Suprapubic skin (tissue), 4 donors: ENCODE results near the gene SAMD13. TPM values are rescaled to one million over a fixed set of nuclear protein-coding genes. Genes with fewer than 3 reads are reported as not detected.

Experiments
- DNase-seq, 2 donors: peaks; one replicate each; pipeline ENCODE4 v3.0.0-alpha.2; 2019; ENCODE audit warnings: low spot score in 2 of 2
- H3K27ac ChIP-seq: fragments of 200-600 bp; sonication (generic); one replicate; pipeline ENCODE4 v1.5.1; 2019
- H3K27me3 ChIP-seq: fragments of 200-600 bp; sonication (generic); one replicate; pipeline ENCODE4 v1.5.1; 2019
- H3K36me3 ChIP-seq: fragments of 200-600 bp; sonication (generic); one replicate; pipeline ENCODE4 v1.5.1; 2019
- H3K4me1 ChIP-seq: fragments of 200-600 bp; sonication (generic); one replicate; pipeline ENCODE4 v1.5.1; 2019
- H3K4me3 ChIP-seq: fragments of 200-600 bp; sonication (generic); one replicate; pipeline ENCODE4 v1.5.1; 2019; ENCODE audit warnings: mild to moderate bottlenecking
- H3K9me3 ChIP-seq: fragments of 200-600 bp; sonication (generic); one replicate; pipeline ENCODE4 v1.5.1; 2019
- EP300 ChIP-seq: sonication (generic); formaldehyde crosslinking; IDR thresholded peaks from one replicate; pipeline ENCODE4 v1.6.1; 2017; ENCODE audit warnings: antibody characterized with exemption
- POLR2A ChIP-seq, 2 donors: fragments of 450-650 bp; IDR thresholded peaks; one replicate each; pipeline ENCODE4 v1.6.1; 2017; ENCODE audit warnings: antibody characterized with exemption in 2 of 2, mild to moderate bottlenecking in 2 of 2, moderate library complexity in 2 of 2
- POLR2AphosphoS5 ChIP-seq, 3 donors: sonication (generic); formaldehyde crosslinking; IDR thresholded peaks; one replicate each; pipeline ENCODE4 v1.6.1; 2017; ENCODE audit warnings: antibody characterized with exemption in 3 of 3
- WGBS: methylation state at CpG from one replicate; pipeline ENCODE4 v1.1.5; 2018; 5-methylcytosine and 5-hydroxymethylcytosine counted together
- total RNA-seq, 4 donors: library from RNA; depleted of rRNA; stranded (reverse); fragments of >200 nt; gene quantifications; one replicate each; pipeline ENCODE4 v1.1.0, GENCODE V29; 2016
- TF ChIP-seq, protein P1 (sequence below), 2 donors: fragments of 200-600 bp in 1 of 2; fragments of 450-650 bp in 1 of 2; sonication (generic) in 1 of 2; IDR thresholded peaks; one replicate each; pipeline ENCODE4 v1.5.1; 2016 to 2019; ENCODE audit warnings: antibody characterized with exemption in 2 of 2, mild to moderate bottlenecking in 1 of 2, moderate library complexity in 1 of 2

Gene SAMD13
- total RNA-seq, 4 donors from 2014 or later = 0.89 to 2.9 (median 1.5) TPM

DNA sequence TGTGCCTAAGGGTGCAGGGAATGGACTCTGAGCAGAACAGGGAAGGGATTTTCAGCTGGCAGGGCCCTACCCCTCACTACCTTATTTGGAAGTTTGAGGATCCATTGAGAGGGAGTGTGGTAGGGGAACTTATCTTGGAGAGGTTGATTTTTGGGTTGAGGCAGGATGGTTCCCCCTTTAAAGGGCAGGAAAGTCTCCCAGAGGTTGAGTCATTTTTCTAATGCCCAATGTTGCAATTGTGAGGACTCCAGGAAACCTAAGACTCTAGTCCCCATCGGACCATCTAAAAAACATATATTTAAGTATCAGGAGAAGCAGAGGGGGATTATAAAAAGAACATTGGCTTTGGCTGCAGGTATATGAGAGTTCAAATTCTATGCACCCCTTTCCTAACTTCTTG is 47.3 kb downstream of the SAMD13 start:
- no peak for TF ChIP-seq POLR2AphosphoS5 (IDR thresholded peaks at IDR 0.05)
- TF ChIP-seq, protein P1, sequence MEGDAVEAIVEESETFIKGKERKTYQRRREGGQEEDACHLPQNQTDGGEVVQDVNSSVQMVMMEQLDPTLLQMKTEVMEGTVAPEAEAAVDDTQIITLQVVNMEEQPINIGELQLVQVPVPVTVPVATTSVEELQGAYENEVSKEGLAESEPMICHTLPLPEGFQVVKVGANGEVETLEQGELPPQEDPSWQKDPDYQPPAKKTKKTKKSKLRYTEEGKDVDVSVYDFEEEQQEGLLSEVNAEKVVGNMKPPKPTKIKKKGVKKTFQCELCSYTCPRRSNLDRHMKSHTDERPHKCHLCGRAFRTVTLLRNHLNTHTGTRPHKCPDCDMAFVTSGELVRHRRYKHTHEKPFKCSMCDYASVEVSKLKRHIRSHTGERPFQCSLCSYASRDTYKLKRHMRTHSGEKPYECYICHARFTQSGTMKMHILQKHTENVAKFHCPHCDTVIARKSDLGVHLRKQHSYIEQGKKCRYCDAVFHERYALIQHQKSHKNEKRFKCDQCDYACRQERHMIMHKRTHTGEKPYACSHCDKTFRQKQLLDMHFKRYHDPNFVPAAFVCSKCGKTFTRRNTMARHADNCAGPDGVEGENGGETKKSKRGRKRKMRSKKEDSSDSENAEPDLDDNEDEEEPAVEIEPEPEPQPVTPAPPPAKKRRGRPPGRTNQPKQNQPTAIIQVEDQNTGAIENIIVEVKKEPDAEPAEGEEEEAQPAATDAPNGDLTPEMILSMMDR (IDR thresholded peaks at IDR 0.05) = no peak
- TF ChIP-seq EP300 = no peak
- no peak for DNase-seq
- no peak overlapping the region for H3K27ac ChIP-seq
- no peaks in the 10 kb centered on the region for H3K9me3 ChIP-seq
- H3K4me3 ChIP-seq = no peak overlapping the region
- 85% methylated on average over 1 of the region's 1 CpG for WGBS
- H3K36me3 ChIP-seq = no peaks in the 10 kb centered on the region
- peaks cover 6% of the 10 kb centered on the region for H3K4me1 ChIP-seq
- H3K27me3 ChIP-seq = no peaks in the 10 kb centered on the region

DNA sequence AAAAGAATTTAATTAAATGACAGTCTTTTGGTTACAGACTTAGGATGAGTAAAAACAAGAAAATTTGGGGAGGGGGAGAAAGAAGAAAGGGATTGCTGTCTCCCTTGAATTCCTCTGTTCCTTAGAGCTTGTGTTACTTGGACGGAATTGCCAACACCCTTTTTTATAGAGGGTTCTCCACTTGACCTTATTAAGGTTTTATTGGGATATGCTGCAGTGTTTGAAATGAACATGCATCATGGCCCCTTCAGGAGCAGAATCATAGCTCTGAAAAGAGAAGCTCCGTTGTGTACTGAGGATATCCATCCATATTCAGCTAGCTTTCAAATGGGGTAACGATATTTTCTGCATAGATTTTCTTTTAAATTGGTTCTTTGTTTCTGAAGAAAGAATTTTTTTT is 48.6 kb downstream of the SAMD13 start:
- TF ChIP-seq EP300 (no peak), POLR2AphosphoS5 (IDR thresholded peaks at IDR 0.05) (no peak), POLR2A (IDR thresholded peaks at IDR 0.05) (no peak)
- TF ChIP-seq, protein P1 (IDR thresholded peaks at IDR 0.05) = no peak
- WGBS = 62% methylated on average over 3 of the region's 3 CpGs
- DNase-seq = no peak
- no peak overlapping the region for H3K4me3 ChIP-seq
- H3K27ac ChIP-seq = no peak overlapping the region
- no peaks in the 10 kb centered on the region for H3K9me3 ChIP-seq
- no peaks in the 10 kb centered on the region for H3K27me3 ChIP-seq
- H3K36me3 ChIP-seq = no peaks in the 10 kb centered on the region
- H3K4me1 ChIP-seq = peaks cover 10% of the 10 kb centered on the region

DNA sequence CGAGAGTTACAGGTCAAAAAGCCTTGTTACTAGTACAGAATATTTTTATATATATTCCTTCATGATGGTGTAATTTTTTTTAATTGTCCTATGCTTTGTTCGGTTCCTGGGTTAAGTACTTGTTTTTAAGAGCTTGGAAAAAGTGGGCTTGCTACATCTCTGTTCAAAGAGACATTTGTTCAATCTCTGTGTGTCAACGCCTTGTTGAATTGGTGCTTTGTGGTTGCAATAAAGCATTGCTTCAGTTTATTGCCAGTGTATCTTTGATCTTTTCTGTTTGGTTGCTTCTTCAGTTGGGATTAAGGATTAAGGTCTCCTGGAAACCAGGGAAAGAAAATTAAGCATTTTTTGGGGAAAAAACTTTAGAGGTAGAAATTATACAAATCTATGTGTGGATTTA is 49.0 kb downstream of the SAMD13 start:
- no peaks in the 10 kb centered on the region for H3K36me3 ChIP-seq
- H3K27ac ChIP-seq = no peak overlapping the region
- H3K27me3 ChIP-seq = no peaks in the 10 kb centered on the region
- no peaks in the 10 kb centered on the region for H3K9me3 ChIP-seq
- no peak overlapping the region for H3K4me3 ChIP-seq
- DNase-seq = no peak
- TF ChIP-seq, protein P1 (IDR thresholded peaks at IDR 0.05) = no peak
- TF ChIP-seq POLR2AphosphoS5 (IDR thresholded peaks at IDR 0.05) (no peak), POLR2A (IDR thresholded peaks at IDR 0.05) (no peak), EP300 (no peak)
- H3K4me1 ChIP-seq = peaks cover 10% of the 10 kb centered on the region
- WGBS = 79% methylated on average over 3 of the region's 3 CpGs

DNA sequence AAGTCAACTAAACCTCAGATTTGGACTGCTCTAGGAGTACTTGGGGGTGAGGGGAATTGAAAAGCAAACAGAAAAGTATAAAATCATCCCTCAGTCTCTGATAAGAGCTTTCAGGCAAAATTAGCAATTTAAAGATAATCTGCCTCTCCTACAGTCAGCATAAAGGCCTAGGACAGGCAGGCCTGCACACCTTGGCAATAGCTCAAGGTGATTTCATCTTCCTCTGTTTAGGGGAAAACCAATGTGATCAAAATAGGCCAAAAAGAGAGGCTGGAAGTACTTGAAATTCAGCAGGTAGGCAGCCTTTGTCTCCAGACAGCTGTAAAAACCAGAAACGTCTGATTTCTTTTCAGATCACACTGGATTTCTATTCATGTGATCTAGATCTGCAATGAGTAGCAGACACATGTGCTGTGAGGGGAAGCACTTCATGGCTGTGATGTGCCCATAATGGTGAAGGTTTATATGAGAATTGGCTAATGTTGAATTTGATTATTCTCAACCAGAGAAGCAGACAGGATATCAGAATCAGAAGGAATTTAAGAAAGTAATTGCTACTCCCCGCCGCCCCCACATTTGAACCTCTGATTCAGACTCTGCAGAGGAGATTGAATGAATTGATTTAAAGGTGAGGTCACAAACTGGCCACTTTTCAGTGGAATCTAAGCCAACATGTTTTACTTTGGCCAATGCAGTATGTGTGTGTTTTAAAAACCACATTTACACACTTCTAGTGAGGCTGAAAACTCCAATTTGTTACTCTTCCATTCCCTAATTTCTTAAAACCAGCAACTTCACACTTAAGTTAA is 51.0 kb downstream of the SAMD13 start:
- 56% methylated on average over 3 of the region's 3 CpGs for WGBS
- TF ChIP-seq, protein P1 (IDR thresholded peaks at IDR 0.05) = no peak
- TF ChIP-seq POLR2A (IDR thresholded peaks at IDR 0.05) (no peak), EP300 (no peak), POLR2AphosphoS5 (IDR thresholded peaks at IDR 0.05) (no peak)
- H3K4me3 ChIP-seq = no peak overlapping the region
- H3K27ac ChIP-seq = no peak overlapping the region
- no peak for DNase-seq
- peaks cover 10% of the 10 kb centered on the region for H3K4me1 ChIP-seq
- no peaks in the 10 kb centered on the region for H3K27me3 ChIP-seq
- H3K36me3 ChIP-seq = no peaks in the 10 kb centered on the region
- no peaks in the 10 kb centered on the region for H3K9me3 ChIP-seq

DNA sequence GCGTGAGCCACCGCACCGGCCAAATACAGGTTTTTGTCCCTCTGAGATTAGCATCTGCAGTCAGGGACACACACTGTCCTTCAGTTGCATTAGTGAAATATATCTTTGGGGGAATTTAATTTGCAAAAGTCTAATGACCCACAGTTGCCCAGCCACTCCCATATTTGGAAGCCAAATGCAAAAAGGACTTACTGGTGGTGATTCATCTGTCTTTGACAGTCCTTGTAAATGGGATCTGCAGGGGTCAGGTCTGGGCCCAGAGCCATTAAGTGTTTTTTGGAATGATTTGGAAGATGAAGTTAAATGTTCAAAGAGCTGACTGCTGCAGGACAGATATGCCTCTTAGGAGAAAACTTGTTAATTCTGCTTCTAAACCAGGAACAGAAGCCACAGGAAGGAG is 52.2 kb downstream of the SAMD13 start:
- DNase-seq = no peak
- peaks cover 10% of the 10 kb centered on the region for H3K4me1 ChIP-seq
- H3K27ac ChIP-seq = no peak overlapping the region
- WGBS = 97% methylated on average over 3 of the region's 3 CpGs
- H3K27me3 ChIP-seq = no peaks in the 10 kb centered on the region
- H3K9me3 ChIP-seq = no peaks in the 10 kb centered on the region
- H3K4me3 ChIP-seq = no peak overlapping the region
- H3K36me3 ChIP-seq = no peaks in the 10 kb centered on the region
- TF ChIP-seq, protein P1 (IDR thresholded peaks at IDR 0.05) = no peak
- TF ChIP-seq EP300 (no peak), POLR2A (IDR thresholded peaks at IDR 0.05) (no peak), POLR2AphosphoS5 (IDR thresholded peaks at IDR 0.05) (no peak)
